ENCODE measurements around the gene MRPS18A.

GRCh38 chr6:43736211-43736786 lies 48.7 kb upstream of the MRPS18A start:
- TF ChIP-seq POLR2A (IDR thresholded peaks at IDR 0.05) = no peak
- no peak for TF ChIP-seq CTCF (IDR thresholded peaks at IDR 0.05)
